GM18517 (cell line): ENCODE results near the gene LYRM2.

ENCODE experiments used
- ATAC-seq: cut with Tn5 transposase; IDR thresholded peaks from one replicate; pipeline ENCODE4 v1.9.1; 2021; ENCODE audit warnings: mild to moderate bottlenecking, moderate library complexity; ENCODE audit not compliant: unreplicated experiment

The LYRM2 gene

DNA sequence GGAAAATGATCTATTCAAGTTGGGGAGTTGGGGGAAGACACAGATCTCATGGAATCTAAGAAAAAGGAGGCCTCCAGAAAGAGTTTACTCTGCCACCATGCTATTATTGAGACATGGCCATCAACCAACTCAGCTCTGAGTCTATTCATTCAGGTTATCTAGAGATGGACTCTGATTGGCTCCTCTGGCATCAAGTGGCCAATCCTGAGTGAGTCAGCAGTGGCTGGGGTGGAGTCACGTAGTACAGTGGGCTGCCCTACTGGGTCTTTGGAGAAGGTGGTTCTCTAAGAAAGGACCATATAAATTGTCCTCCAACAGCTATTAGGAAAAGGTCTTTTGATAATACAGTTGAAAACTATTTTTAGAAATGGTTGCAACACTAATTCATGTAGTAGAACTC is 42.1 kb downstream of the LYRM2 start:
- ATAC-seq = no peak

DNA sequence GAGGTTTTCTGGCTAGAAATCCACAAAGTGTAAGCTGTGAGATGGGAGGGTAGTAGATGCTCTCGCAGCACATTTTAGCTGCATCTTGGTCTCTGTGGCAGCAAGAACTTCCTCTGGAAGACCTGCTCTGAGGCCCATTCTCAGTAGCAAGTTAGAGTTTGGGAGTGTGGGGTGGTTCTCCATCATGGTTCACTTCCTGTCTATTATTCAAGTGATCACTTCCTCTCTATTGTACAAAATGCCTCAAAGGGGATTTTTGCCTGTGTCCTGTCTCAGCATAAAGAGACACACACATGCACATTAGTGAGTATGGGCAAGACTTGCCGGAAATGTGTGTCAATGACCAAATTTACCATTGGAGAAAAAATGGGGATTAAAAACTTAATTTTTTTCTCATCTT is 42.5 kb downstream of the LYRM2 start:
- ATAC-seq = peak; percentile 88

DNA sequence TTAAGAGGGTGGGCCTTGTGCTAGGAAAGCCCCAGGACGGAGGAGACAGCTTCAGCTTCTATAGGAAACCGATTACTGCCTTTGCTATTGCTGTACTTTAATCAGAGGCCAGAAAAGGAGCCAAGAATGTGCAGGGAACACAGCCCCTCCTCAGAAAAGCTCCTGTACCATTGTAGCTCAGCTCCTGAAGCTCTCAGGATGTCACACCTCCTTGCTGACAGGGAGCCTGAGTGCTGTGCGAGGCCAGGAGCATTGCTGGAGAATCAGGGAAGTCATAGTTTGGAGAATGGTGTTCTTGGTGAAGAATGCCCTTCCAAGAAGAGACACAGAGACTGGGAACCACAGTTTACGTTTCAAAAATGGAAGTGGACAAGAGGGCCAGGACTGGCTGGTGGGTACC is 46.8 kb downstream of the LYRM2 start:
- ATAC-seq = no peak

DNA sequence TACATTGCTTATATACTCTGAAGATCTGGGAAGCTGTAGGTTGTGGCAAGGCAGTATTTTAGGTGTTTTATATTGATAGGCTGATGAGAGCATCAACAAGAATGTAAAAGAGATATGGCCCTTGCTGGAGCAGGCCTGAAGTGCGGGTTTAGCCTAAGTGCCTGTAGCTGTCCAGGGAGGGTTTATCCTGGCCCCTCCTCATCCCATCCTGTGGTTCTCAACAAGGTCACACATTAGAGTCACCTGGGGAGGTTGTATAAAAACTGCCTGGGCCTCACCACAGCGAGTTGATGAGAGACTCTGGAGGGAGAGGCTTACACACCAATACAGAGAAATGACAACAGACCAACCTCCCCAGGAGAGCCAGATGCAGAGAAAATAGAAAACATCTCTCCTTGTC is 48.4 kb downstream of the LYRM2 start:
- no peak for ATAC-seq

DNA sequence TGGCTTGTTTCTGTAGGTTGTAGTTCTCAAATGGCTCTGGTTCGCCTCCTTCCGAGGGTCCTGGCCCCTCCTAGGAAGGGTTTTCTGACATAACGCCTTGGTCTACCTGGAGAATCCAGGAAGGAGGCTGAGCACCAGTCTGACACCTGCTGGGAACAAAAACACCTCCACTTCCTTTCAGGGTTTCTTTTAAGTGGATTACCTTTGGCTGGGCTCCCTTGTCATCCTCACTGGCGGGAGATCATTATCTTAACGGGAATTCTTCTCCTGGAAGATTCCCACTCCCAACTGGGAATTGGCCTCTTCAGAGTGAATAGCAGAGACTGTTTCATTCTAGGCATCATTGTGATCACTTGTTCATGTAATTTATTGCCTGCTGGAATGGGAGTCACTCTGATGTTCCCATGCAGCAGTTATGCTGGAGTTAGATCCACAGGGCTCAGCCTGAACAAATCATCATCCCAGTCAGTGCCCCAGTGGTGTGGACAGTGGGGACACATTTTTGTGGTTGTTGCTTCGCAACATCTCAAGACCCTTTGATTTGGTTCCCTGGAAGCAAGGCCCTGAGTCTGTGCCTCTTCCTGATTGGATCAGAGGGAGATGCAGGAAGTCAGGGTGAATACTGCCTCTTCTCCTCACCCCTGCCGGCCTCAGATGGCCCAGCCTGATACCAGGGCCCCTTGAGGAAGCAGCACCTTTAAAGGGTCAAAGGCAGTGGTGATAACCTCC is 49.1 kb downstream of the LYRM2 start:
- no peak for ATAC-seq

DNA sequence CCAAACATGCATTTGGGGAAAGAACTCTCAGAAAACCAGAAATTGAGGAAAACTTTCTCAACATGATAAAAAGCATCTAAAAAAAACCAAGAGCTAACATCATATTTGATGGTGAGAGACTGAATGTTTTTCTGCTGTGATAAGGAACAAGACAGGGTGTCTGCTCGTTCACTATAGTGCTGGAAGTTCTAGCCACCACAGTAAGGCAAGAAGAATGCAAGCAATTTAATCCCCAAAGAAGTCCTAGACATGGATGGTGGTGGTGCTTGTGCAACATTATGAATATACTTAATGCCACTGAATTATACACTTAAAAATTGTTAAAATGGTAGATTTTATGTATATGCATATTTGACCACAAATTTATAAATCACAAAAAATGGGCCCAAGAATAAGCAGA is 53.4 kb downstream of the LYRM2 start:
- no peak for ATAC-seq

DNA sequence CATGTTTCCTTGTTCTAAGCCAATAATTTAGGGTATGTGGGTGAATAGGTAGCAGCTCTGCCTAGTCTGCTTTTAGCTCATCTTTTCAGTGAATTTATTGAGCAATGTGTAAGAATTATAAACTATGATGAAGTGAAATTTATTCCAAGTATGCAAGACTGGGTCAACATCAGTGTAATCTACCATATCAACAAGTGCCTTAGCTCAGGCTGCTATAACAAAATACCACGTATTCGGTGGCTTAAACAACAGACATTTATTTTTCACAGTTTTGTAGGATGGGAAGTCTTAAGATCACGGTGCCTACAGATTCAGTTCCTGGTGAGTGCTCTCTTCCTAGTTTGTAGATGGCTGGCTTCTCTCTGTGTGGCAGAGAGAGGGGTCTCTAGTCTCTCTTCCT is 54.0 kb downstream of the LYRM2 start:
- no peak for ATAC-seq

DNA sequence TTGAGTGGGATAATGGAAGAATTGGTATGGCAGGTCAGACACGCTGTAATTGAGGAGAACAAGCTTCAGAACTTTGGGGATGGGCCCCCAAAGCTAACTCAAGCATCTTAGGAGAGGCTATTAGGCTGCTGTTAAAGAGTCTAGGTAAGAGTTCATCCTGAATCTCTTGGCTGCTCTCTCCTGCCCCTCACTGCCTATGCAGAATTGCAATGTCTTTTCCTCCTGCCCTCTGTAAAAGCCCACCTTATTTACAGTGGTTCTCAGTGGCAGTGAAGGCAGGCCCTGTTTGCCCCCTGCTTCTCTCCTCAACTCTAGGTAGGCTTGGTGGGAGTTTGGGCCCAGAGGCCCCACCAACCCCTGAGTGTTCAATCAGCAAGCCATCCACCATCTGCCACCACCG is 55.0 kb downstream of the LYRM2 start:
- no peak for ATAC-seq

DNA sequence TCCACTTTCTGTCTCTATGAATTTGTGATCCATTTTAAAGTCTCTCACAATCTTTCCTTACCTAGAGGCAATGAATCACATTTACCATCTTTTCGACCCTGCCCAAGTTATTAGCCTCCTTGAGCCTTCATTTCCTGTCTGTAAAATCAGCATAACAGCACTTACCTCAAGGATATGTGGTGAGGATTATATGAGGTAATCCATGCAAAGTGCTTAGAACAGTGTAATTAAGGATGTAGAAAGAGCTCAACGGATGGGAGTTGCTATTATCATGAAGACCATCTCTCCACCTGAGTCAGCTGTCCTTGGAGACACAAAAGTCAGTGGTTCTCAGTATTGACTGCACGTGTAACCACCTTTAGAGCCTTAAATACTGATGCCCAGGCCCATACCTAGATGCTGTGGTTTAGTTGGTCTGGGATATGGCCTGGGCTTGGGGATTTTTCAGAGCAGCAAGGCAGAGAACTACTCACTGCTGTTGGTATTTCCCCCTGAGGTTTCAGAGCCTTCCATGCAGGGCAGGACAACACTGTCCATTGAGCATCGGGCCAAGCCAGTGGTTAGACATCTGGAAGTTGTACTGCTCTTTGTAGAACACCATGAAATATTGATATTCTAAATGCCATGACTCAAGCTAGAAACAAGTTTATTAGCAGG is 55.8 kb downstream of the LYRM2 start:
- ATAC-seq = no peak

DNA sequence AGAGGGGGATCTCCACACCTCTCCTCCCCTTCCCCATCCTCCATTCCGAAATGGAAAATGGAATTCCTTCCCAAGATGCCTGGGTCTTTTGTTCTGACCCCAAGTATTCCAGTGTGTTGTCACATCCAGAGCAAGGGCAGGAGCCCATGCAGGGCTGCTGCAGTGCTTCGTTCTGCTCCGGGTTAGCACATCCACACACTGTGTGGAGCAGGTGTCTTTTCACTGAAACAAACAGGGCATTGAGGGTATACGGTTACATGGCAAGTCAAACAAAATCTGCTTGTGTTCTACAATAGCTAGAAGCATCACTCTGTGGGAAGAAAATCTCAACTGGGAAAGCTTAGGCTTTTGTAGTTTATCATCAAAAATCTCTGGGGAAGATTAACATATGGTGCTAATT is 56.9 kb downstream of the LYRM2 start:
- no peak for ATAC-seq

DNA sequence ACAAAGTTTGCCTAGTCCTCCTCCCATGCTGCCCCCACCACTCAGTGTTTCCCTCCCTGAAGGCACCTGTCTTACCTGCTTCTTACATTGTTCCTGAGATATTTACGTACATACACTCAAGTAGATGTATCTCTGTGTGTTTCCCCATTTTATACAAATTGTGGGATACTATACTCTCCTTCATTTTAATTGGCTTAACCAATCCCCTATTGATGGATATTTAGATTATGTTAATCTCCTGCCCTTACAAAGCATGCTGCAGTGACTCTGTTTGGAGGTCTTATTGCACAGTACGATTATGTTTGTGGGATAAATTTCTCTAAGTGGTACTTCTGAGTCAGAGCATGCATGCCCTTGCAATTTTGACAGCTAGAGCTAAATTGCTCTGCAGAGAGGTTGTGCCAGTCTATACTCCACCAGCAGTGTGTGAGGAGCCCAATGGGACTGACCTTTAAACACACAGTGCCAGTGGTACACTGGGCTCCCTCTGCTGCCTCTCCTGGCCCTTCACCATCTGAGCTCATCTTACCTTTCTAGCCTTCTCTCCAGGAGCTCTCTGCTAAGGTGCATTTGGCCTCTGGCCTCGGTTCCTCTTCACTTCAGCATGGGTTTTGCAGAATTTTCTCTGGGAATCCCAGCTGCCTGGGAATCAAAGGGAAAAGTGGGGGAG is 57.4 kb downstream of the LYRM2 start:
- no peak for ATAC-seq

DNA sequence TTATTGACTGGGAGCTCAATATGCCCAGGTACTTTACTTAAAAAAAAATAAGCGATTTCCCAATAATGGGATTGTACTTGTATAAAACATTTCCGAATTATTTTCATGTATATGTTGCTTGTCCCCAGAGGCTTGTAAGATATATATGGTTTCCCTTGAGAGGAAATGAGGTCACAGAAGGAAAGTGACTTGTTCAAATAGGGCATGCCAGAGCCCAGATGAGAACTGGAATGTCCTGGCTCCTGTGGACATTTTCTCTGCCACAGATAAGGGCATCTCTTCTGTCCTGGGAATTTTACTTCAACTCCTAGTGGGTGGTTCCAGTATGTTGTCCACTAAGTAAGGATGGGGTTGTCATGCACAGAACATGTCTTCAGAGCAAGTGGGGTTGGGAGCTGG is 63.0 kb downstream of the LYRM2 start:
- ATAC-seq = no peak

DNA sequence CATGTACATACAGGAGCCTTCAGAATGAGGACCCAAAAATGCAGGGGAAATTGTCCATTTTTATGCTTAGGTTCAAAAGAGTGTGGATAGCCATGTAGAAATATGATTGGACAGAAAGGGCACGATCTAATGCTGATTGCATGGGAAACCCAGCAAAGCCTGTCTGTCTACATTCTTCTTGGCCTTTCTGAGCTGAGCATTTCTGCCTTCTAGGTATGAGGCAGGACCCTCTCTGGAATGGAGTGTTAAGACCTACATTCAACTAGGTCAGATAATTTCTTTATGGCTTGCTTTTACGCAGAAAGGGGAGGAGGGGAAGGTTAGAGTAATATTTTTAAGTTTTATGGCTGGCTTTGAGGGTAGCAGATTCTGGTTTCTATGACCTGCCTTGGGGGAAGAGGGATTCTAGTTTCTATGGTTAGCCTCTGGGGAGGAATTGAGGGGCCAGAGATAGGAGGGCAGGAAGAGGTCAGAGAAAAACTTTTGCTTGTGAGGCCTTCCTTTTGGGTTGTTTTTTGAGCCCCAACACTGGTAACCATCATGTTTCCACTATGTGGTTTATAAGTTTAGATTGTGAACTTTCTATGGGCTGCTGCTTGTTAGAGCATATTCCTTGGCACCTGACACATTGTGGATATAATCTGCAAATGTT is 63.5 kb downstream of the LYRM2 start:
- ATAC-seq = no peak

DNA sequence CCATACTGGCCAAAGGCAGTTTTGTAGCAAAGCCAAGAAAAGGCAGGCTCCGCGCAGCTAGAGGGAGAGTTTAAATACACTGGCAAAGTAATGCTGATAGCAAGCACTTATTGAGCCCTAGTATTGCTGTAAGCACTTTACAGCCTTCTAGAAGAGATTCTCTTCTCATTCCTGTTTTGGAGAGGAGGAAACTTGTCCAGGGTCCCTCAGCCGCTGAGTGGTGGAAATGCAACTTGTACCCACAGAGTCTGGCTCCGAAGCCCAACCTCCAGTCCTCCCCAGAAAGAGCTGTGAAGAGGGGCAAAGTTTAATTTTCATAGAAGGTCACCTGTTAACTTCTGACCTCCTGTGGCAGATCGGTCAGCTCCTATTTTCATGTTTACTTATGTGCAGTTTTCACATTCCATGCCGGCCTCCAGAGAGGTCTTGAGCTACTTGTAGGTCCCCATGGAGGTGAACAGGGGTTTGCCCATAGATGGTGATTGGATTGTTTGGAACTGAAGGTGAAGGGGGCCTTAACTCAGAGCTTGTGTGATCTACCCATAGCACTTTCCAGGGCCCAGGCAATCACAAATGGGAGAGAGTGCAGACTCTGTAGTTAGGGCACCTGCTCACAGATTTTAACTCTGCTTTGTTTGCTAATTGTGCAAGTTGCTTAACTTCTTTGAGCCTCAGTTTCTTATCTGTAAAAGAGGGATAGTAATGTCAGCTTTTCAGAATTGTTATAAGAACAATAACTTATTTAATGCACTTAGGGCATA is 70.7 kb downstream of the LYRM2 start:
- no peak for ATAC-seq

DNA sequence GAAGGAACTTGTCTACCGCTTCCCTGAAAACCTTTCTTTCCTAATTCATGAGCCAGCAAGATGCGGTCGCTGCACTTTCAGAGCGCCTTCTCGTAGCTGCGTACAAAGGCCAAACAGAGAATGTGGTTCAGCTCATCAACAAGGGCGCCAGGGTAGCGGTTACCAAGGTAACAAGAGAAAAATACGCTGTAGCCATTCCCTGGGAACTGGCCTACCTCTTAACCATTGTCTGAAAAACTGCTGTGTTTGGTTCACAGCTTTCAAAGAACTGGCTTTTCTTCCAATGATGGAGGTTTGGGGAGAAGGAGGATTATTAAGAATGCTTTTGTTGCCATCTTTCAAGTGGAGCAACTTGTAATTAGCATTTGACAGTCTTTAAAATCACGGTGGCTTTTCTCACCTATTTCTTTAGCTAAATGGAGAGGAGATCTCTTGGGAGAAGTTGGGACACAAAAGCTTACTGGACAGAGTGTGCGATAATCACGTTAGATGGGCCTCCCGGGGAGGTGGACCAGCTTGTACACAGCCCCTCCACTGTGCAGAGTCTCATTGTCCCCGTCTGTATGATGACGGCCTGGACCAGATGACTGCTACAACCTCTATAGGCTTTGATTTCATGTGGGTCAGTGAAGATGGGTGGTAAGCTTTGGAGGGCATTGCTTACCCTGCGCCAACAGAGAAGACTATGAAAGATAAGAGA is 71.5 kb downstream of the LYRM2 start:
- ATAC-seq = no peak

DNA sequence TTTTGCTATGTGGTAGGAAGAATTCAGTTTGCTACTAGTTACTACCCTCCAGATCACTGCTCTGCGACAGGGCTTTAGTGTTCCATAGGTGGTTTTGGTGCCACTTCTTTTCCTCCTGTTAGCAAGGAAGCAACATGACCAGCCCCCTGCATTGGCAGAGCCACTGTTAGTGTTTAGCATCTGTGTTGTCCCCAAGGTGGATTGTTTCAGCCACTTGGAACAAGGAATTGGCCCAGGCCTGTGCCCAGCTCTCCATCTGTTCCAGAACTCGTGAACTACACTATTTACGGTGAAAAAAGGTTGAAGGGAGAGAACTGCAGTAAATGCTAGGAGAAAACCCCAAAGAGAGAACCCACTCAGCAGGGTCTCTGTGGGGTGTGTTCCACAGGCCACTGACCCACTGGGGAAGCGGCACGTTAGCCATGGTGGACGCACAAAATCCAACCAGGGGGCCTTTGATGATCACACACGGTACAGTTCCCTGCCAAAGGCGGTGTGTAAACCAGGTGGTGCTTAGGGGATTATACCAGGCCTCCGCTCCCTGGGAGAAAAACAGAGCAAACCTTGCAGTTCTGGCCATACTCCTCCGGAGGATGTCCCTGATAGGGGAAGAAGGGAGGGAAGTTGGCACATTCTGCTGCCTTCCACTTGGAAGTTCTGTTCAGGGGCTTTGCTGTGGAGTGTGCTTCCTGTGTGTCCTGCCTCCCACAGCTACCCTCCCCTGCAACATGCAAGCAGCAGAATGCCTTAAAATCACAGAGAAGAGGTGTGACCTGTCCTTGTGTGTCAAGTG is 72.3 kb downstream of the LYRM2 start:
- ATAC-seq = no peak

DNA sequence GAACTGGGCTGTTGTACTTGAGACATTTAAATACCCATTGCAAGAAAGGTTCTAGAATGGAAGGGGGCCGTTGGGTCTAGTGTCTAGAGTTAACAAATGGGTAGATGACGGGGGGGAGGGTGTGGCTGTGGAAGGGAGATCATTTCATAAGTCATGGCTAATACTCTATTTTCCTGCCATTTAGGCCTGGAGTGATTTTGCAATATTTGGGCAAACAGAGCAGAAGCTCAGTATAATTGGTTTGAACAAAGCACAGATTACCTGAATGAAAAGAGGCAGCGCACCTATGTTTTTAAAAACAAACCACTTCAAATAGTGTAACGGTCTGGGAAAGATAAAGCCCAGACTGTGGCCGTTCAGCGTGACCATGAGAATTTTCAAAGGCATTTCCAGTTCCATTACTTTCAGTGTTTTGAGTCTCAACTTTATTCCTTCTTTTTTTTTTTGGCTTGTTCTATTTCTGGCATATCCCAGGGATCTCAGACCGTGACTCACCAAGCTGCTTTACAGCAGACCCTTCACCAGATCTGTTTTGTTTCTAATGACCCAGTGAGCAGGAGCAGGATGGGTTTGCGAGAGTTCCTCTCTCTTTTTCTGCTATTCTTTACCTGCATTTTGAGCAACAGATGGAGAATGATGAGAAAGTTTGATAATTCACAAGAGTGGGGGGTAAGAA is 73.7 kb downstream of the LYRM2 start:
- ATAC-seq = no peak

DNA sequence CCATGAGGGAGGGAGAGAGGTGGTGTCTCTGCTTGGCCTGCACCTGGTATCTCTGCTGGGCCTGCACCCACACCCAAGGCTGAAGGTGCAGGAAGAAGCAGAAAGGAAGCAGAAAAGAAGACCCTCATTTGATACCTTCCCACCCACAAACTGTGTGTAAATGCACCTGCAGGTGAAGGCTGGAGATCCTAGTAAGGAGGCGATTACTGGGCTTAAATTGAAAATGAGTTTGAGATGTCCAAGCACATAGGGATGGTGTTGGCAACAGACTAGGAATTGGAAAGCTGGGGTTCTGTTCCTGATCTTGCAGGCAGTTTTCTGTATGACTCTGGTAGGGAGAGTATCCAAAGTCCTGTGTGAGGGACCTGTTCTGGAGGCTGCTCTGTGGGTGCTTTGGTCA is 74.7 kb downstream of the LYRM2 start:
- no peak for ATAC-seq
